Measurements from ENCODE around the gene ZNF683. TPM values are rescaled to one million over a fixed set of nuclear protein-coding genes. Genes with fewer than 3 reads are reported as not detected.

ZNF683 gene
- total RNA-seq, 2 experiments from 2014 or later, result 0.69 to 1.3 TPM

DNA sequence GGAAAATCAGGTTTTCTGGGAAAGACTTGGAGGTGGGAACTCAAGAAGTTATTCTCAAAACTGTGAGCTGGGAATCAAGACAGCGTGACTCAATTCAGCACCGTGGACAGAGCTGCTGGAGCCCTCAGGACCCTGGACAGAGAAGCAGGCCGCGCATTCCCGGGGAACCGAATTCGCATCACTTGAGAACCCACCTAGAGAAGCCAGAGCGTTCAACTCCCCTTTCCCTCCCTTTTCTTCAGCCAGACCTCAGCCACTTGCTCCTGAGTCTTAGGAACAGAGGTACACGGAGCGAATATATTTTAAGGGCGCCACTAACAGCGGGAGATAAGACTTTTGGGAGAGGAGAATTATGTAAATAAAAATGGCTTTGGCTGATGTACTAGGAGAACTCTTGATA lies 36.1 kb upstream of the ZNF683 start:
- CTCF ChIA-PET, result interaction anchor here (1.0 kb wide), 1 partner anchor 8 kb away, joined by 12 read pairs; no protein-coding TSS in a partner anchor
- H3K4me3 Mint-ChIP-seq, result no peak overlapping the region
- peaks cover 54% of the 10 kb centered on the region for H3K27me3 Mint-ChIP-seq
- intact Hi-C loops (cut with micrococcal nuclease), result no loop called here
- H3K27ac Mint-ChIP-seq, result no peak overlapping the region
- peaks cover 23% of the 10 kb centered on the region for H3K4me1 Mint-ChIP-seq (ENCODE audit: low read depth)
- no peaks in the 10 kb centered on the region for H3K36me3 Mint-ChIP-seq (ENCODE audit: low read depth)
- ATAC-seq (peak; percentile 92), DNase-seq (peak; percentile 78)
- POLR2A ChIA-PET, result no interaction called here
- TF ChIP-seq, protein P1, sequence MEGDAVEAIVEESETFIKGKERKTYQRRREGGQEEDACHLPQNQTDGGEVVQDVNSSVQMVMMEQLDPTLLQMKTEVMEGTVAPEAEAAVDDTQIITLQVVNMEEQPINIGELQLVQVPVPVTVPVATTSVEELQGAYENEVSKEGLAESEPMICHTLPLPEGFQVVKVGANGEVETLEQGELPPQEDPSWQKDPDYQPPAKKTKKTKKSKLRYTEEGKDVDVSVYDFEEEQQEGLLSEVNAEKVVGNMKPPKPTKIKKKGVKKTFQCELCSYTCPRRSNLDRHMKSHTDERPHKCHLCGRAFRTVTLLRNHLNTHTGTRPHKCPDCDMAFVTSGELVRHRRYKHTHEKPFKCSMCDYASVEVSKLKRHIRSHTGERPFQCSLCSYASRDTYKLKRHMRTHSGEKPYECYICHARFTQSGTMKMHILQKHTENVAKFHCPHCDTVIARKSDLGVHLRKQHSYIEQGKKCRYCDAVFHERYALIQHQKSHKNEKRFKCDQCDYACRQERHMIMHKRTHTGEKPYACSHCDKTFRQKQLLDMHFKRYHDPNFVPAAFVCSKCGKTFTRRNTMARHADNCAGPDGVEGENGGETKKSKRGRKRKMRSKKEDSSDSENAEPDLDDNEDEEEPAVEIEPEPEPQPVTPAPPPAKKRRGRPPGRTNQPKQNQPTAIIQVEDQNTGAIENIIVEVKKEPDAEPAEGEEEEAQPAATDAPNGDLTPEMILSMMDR (IDR thresholded peaks at IDR 0.05), result no peak
- no peaks in the 10 kb centered on the region for H3K9me3 Mint-ChIP-seq

DNA sequence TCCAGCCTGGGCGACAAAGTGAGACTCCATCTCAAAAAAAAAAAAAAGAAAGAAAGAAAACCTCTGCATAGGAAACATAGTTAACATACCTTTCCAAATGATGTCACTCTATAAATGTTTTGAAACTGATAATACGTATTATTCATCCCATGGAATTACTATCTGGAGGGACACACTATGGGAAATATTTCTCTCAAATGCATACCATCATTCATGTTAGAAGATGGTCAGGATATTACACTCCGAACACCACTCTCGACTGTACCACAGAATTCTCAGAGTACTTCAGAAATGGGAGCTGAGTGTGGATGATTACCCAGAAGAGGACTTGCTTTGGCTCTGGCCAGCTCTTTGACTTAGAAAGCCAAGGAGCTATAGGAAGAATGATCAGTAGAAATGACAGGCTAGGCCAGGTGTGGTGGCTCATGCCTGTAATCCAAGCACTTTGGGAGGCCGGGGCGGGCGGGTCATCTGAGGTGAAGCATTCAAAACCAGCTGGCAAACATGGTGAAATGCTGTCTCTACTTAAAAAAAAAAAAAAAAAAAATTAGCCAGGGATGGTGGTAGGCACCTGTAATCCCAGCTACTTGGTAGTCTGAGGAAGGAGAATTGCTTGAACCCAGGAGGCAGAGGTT lies 32.8 kb upstream of the ZNF683 start:
- ChIA-PET CTCF (interaction anchor here (0.6 to 4.4 kb wide), 7 partner anchors 8 to 171 kb away, joined by 3 to 31 read pairs (median 5); partner anchors contain the start of gene CEP85), POLR2A (interaction anchor here (0.8 to 1.0 kb wide), 2 partner anchors 84 to 118 kb away, joined by 3 read pairs; no protein-coding TSS in a partner anchor)
- Mint-ChIP-seq H3K27ac (no peak overlapping the region), H3K4me3 (no peak overlapping the region), H3K4me1 (ENCODE audit: low read depth) (peaks cover 15% of the 10 kb centered on the region), H3K36me3 (ENCODE audit: low read depth) (no peaks in the 10 kb centered on the region), H3K27me3 (peaks cover 31% of the 10 kb centered on the region), H3K9me3 (no peaks in the 10 kb centered on the region)
- TF ChIP-seq, protein P1 (IDR thresholded peaks at IDR 0.05), result no peak
- DNase-seq (no peak), ATAC-seq (no peak)
- intact Hi-C loops (cut with micrococcal nuclease), result no loop called here

DNA sequence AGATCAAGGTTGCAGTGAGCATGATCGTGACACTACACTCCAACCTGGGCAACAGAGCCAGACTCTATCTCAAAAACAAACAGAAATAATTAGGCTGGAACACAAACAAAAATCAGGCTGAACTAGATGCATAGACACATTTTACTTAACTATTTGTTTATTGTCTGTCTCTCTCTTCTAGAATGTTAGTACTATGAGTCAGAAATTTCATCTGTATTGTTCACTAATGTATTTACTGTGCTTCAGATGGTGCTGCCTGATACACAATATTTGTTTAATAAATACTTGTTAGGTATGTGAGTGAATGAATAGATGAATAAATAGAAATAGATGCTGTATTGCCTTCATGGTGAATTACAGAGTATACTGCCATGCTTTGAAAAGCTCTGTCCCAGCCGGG lies 32.1 kb upstream of the ZNF683 start:
- no peak overlapping the region for H3K4me3 Mint-ChIP-seq
- no peak for ATAC-seq
- intact Hi-C loops (cut with micrococcal nuclease), result no loop called here
- TF ChIP-seq, protein P1 (IDR thresholded peaks at IDR 0.05), result no peak
- no peak for DNase-seq
- POLR2A ChIA-PET, result no interaction called here
- no peaks in the 10 kb centered on the region for H3K36me3 Mint-ChIP-seq (ENCODE audit: low read depth)
- H3K27ac Mint-ChIP-seq, result no peak overlapping the region
- no peaks in the 10 kb centered on the region for H3K9me3 Mint-ChIP-seq
- CTCF ChIA-PET, result interaction anchor here (0.7 to 4.4 kb wide), 4 partner anchors 8 to 171 kb away, joined by 3 to 31 read pairs (median 8); partner anchors contain the start of gene CEP85
- peaks cover 13% of the 10 kb centered on the region for H3K4me1 Mint-ChIP-seq (ENCODE audit: low read depth)
- H3K27me3 Mint-ChIP-seq, result peaks cover 26% of the 10 kb centered on the region

DNA sequence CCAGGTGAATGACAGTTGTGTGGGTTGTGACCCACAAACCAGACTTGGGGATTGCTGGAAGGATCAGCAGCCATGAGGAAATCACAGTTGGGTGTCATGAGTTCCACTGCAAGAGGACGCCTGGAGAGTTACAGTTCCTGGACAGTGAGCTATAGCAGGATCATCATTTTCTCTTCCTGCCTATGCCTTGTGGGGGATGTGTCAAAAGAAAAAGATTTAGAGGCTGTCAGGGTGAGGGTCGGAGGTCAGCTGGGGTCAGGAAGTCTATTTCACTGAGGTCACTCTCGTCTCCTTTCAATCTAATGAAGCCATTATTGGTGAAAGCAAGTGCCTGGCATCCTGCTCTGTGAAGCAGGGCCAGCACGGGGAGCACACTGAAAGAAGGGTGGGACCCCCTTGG lies 31.1 kb upstream of the ZNF683 start:
- intact Hi-C loops (cut with micrococcal nuclease), result no loop called here

More for the DNA sequence above, 31.1 kb upstream of the ZNF683 start:
- Mint-ChIP-seq H3K4me3 (no peak overlapping the region), H3K4me1 (ENCODE audit: low read depth) (peaks cover 3% of the 10 kb centered on the region), H3K27me3 (peaks cover 16% of the 10 kb centered on the region), H3K9me3 (no peaks in the 10 kb centered on the region), H3K36me3 (ENCODE audit: low read depth) (no peaks in the 10 kb centered on the region), H3K27ac (no peak overlapping the region)
- no peak for DNase-seq
- TF ChIP-seq, protein P1 (IDR thresholded peaks at IDR 0.05), result no peak
- CTCF ChIA-PET, result interaction anchor here (3.5 to 4.4 kb wide), 2 partner anchors 14 to 170 kb away, joined by 11 to 31 read pairs; partner anchors contain the start of gene CEP85
- POLR2A ChIA-PET, result interaction anchor here (1.0 kb wide), 1 partner anchor 11 kb away, joined by 3 read pairs; no protein-coding TSS in a partner anchor
- ATAC-seq, result no peak

Data from activated CD8-positive, alpha-beta T cell treated with anti-CD3 and anti-CD28 coated beads for 36 hours (primary cell).